GM18951 (cell line): ENCODE results near the gene FAF2.
"Not testable (repeated sequence)": the region's sequence is repeated elsewhere in the genome, so short reads cannot be mapped to it uniquely, and the experiment has no call there.

Source experiments
- POLR2A ChIP-seq: IDR thresholded peaks from 4 replicates; pipeline ENCODE4 v1.6.1; 2011; ENCODE audit warnings: mild to moderate bottlenecking; ENCODE audit not compliant: insufficient read length, insufficient read depth; ENCODE audit errors: extremely low read depth
- in situ Hi-C: fragments of 300-500 bp; cut with MboI; formaldehyde crosslinking; loops from one replicate; pipeline ENCODE4 v1.12.0; 2022; ENCODE audit warnings: low sequenced_read_pairs, mixed read lengths, inconsistent platforms; ENCODE audit not compliant: unreplicated experiment

FAF2 gene

DNA sequence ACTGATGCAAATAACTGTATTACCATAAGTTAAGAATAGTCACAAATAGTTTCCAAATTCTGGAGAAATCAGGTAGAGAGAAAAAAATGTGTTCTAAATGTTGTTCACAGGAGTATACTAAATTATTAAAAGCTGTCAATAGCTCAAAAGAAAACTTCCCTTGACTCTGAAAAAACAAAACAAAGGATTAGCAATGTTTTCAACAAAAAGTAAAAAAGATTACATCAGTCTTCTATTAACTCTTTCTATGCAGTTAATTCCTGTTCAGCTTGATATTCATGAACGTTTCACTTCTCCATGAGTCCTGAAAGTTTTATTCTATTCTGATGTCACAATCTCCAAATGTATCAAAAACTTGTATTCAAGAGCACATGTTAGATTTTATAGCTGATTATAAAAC is 22.4 kb upstream of the FAF2 start:
- TF ChIP-seq POLR2A = no peak
- in situ Hi-C loops = no loop called here

DNA sequence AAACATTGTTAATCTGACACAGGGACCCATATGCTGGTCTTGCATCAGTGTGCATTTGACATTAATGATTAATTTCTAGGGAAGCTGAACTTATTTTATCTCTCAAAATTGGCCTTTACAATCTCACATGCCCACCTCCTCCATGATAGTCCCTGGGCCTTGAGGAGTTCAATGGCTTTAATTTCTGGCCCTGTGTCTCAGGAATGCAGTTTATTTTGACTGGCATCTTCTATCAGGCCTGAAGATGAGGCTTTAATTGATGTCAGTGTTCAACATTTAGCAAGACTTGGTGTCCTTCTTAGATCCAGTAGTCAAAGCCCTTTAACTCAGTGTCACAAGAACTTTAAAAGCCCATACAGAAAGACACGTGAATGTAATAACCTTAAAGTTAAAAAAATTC is 21.3 kb upstream of the FAF2 start:
- in situ Hi-C loops = no loop called here
- TF ChIP-seq POLR2A = no peak

DNA sequence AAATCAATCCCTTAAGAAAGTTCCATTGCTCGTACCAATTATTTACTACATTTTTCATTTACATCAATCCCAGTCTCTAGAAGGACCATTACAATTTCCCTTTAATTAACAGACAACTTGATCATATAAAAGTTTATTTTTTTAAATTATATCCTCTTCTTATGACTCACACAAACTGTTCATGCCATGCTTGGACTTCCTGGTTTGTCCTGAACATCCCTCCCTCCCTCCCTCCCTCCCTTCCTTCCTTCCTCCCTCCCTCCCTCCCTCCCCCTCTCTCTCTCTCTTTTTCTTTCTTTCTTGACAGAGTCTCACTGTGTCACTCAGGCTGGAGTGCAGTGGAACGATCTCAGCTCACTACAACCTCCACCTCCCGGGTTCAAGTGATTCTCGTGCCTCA is 20.2 kb upstream of the FAF2 start:
- in situ Hi-C loops = no loop called here
- TF ChIP-seq POLR2A = no peak

DNA sequence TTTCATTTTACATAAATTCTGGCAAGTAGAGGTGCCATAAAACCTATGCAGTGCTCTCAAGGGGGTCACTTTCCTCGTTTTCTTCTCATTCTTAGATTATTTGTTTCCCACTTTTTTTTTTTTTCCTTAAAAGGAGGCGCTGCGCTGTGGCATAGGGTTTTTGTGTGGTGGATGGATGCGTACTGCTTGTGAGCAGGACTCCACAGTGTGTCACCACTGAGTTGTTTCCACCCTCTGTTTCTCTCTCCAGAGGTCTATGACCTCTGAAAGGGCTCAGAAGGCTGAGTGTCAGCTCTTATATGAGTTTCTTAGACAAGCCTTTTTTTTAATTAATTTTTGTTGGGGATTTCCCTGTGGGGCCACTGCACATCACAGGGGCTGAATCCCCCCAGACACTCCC is 18.2 kb upstream of the FAF2 start:
- in situ Hi-C loops = no loop called here
- TF ChIP-seq POLR2A = no peak

DNA sequence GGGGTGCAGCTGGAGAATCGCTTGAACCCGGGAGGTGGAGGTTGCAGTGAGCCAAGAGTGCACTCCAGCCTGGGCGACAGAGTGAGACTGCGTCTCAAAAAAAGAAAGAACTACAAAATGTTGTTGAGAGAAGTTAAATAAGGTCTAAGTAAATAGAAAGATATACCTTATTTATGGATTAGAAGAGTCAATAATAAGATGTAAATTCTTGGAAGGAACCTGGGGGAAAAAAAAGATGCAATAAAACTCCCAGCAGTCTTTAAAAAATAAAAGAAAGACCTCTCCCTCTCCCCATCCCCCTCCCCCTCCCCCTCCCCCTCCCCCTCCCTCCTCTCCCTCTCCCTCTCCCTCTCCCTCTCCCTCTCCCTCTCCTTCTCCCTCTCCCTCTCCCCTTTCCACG is 15.5 kb upstream of the FAF2 start:
- in situ Hi-C loops = no loop called here
- TF ChIP-seq POLR2A = no peak

DNA sequence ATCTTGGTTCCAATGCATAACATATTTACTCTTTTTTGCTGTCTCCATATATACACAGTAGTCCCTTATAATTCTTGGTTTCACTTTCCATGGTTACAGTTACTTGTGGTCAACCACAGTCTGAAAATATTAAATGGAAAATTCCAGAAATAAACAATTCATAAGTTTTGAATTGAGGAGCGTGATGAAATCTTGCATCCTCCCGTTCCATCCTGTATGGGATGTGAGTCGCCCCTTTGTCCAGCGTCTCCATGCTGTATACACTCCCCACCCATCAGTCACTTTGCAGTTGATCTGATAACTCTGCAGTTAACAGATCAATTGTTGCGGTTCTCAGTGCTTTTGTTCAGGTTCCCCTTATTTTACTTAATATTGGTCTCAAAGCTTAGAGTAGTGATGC is 11.5 kb upstream of the FAF2 start:
- in situ Hi-C loops = no loop called here
- TF ChIP-seq POLR2A = no peak

DNA sequence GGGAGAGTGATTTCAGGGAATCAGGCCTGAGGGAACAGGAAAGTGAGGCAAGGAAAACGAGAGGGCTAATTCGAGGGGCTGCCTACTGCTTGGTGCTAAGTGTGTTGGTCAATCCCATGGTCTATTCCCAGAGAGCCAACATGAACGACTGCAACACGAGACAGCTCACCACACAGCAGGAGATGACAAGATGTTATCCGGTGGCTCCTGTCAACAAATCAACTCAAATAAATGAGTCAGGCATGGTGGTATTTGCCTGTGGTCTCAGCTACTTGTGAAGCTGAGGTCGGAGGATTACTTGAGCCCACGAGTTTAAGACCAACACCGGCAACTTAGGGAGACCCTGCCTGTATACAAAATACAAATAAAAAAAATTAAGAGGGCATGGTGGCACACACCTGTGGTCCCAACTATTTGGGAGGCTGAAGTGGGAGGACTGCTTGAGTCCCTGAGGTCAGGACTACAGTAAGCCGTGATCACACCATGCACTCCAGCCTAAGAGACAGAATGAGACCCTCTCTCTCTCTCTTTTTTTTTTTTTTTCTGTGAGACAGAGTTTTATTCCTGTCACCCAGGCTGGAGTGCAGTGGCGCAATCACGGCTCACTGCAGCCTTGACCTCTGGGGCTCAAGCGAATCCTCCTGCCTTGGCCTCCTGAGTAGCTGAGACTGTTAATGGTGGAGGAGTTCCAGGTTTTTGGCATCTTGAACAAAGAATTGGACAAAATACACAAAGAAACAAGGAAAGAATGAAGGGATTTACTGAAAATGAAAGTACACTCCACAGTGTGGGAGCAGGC is 9.0 kb upstream of the FAF2 start:
- in situ Hi-C loops = no loop called here
- no peak for TF ChIP-seq POLR2A

DNA sequence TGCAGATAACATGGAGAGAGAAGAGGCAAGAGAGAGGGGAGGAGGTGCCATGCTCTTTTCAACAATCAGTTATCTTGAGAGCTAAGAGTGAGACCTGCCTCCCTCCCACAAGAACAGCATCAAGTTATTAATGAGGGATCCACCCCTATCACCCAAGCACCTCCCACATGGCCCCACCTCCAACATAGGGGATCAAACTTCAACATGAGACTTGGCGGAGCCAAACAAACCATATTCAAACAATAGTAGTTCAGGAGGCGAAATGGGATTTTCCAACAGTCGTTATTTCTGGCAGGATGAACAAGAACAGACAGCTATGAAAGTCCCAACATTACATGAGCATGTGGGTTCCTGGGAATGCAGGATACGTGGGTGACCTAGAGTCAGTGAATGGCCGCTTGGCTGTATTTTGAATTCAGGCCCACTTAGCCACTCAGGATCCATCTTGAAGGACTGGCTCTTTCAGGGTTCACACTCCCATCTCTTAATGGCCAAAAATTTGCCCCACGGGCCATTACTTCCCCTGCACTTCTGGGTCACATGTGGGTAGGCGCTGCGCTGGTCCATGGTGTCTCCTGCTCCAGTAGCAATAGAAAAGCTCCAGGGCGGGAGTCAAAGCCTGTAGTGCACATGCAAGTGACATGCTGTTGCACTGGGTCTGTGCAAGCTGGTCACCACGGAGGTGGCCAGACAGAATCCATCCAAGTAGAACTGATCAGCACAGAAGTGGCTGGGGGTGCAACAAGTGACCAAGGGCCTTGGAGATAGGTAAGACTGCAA is 7.1 kb upstream of the FAF2 start:
- in situ Hi-C loops = no loop called here

DNA sequence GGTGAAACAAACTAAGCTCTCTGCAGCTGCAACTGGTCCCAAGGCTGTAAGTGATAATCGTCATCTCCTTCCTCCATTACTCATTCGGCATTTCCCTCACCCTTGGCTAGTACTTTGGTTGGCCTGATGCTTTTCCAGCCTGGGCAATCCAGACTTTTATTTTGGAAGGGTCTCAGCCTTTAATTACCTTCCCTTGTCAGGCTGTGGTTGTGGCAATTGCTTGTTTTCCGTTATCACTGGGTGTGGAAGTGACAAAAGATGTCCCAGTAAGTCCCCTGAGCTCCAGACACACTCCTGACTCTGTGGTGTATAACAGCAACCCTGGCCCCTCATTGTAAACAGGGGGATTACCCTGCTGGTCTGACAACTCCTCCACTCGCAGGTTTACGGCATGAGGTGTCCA is 6.3 kb upstream of the FAF2 start:
- in situ Hi-C loops = no loop called here
- no peak for TF ChIP-seq POLR2A

More for the DNA sequence above, 7.1 kb upstream of the FAF2 start:
- no peak for TF ChIP-seq POLR2A

DNA sequence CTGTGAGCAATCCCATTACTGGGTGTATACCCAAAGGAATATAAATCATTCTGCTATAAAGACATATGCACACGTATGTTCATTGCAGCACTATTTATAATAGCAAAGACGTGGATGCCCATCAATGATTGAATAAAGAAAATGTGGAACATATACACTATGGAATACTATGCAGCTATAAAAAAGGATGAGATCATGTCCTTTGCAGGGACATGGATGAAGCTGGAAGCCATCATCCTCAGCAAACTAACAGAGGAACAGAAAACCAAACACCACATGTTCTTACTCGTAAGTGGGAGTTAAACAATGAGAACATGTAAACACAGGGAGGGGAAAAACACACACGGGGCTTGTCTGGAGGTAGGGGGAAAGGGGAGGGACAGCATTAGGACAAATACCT is 5.3 kb upstream of the FAF2 start:
- in situ Hi-C loops = not testable (repeated sequence)

DNA sequence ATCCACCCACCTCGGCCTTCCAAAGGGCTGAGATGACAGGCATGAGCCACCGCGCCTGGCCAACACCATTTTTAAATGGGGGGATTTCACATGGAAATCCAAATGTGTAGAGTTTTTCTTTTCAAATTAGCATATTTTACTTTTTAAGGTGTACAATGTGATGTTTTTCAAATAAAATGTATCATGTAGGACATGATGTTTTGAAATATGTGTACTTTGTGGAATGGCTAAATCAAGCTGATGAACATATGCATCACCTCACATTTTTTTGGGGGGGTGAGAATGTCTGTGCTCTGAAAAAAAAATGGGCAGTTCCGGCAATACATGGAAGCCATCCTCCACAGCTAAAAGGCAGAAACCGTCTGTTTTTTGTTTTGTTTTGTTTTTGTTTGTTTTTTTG is 3.4 kb upstream of the FAF2 start:
- in situ Hi-C loops = no loop called here
- TF ChIP-seq POLR2A = no peak

DNA sequence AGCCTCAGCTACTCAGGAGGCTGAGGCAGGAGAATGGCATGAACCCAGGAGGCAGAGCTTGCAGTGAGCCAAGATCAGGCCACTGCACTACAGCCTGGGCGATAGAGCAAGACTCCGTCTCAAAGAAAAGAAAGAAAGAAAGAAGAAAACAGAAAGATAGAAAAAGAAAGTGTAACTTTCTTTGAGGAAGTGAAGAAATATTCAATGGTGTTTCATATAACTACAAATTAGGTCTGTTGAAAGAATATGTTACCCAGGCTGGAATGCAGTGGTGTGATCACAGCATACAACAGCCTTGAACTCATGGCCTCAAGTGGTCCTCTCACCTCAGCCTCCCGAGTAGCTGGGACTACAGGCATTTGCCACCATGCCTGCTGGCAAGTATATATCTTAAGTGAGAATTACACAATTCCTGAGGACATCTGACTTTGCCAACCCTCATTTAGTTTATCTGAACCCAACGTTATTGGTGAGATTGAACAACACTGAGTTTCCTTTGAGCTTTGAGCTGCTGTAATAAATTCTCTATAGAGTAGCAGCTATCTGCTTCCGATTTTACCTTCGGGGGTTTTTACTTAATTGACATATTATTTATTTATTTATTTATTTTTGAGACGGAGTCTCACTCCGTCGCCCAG is 2.0 kb upstream of the FAF2 start:
- in situ Hi-C loops = no loop called here
- TF ChIP-seq POLR2A = no peak

DNA sequence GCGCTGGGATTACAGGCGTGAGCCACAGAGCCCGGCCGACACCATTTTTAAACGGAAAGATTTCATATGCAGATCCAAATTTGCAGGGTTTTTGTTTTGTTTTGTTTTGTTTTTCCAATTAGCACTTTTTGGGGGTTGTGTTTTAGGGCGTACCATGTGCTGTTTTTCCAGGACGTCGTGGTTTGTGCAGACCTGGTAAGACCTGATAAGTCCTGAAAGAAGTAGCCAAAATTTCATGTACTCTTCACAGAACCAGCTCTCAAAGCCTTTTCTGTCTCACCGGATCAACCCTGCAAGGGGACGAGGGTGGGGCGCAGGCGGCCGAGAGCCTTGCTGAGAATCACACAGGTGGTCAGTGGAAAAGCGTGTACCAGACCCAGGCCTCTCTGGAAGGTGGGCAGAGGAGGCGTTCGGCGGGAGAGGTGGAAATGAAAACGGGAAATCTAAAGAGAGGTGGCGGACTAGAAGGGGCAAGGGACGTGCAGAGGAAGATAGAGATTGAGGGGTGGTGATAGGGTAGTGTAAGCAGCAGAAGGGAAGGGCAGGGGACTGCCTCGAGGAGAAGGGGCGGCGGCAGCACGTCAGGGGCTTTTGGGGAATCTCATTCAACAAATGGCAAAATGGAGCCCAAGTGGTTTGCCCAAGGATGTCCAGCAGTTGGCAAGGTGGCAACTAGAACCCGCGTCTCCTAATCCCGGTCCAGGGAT is 1.1 kb upstream of the FAF2 start:
- TF ChIP-seq POLR2A = no peak
- in situ Hi-C loops = no loop called here

DNA sequence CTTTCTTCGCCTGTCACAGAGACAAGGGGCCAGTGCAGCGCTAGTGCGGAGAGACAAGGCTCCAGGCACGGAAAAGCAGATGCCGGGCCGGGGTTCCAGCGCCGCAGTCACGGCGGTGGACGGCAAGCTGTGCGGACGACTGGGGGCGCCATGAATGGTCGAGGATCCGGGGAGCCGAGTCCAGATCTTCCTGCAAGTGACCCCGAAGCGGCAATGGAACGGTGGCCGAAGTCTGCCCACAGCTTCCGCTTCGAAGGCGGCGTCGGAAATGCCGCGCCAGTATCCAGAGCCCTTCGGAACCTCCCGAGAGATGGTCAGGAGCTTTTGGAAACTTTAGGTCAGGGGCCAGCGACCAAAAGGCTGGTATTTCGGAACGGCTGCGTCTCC is 601 bp upstream of the FAF2 start:
- in situ Hi-C loops = no loop called here
- TF ChIP-seq POLR2A = no peak

DNA sequence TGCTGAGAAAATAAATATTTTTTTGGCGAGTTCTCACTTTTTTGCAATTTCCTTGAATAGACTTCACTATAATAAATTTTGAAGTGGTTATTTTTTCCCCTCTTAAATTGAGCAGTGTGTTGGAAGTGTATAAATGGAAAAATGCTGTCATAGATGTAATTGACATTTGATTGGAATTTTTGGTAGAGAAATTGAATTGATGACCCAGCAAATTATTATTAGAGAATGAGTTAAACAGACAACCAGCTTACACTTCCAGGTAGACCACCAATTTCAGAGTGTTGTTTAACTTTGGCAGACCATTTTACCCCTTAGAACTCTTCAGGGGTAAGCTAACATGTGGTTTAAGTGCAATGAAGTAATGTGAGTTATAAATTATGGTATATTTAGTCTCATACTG is 1.9 kb downstream of the FAF2 start:
- in situ Hi-C loops = no loop called here

More for the DNA sequence above, 1.9 kb downstream of the FAF2 start:
- TF ChIP-seq POLR2A = no peak
